ENCODE data around the gene CCDC195. TPM values are rescaled to one million over a fixed set of nuclear protein-coding genes. Genes with fewer than 3 reads are reported as not detected.

The CCDC195 gene
- total RNA-seq, 2 experiments from 2014 or later = not detected

GRCh38 chr2:224722250-224722649, 6.1 kb upstream of the CCDC195 start:
- ATAC-seq (no peak), DNase-seq (no peak)
- Mint-ChIP-seq H3K4me3 (no peak overlapping the region), H3K4me1 (ENCODE audit: low read depth) (no peaks in the 10 kb centered on the region), H3K36me3 (ENCODE audit: low read depth) (no peaks in the 10 kb centered on the region), H3K27ac (no peak overlapping the region), H3K9me3 (no peaks in the 10 kb centered on the region), H3K27me3 (no peaks in the 10 kb centered on the region)
- TF ChIP-seq CTCF (IDR thresholded peaks at IDR 0.05) = no peak
- ChIA-PET POLR2A (no interaction called here), CTCF (no interaction called here)
- intact Hi-C loops (cut with micrococcal nuclease) = no loop called here

- TF ChIP-seq CTCF (IDR thresholded peaks at IDR 0.05) = no peak
- intact Hi-C loops (cut with micrococcal nuclease) = no loop called here
- H3K27me3 Mint-ChIP-seq = peaks cover 2% of the 10 kb centered on the region
- ChIA-PET CTCF (no interaction called here), POLR2A (no interaction called here)
- ATAC-seq = no peak
- H3K36me3 Mint-ChIP-seq (ENCODE audit: low read depth) = no peaks in the 10 kb centered on the region
- H3K4me1 Mint-ChIP-seq (ENCODE audit: low read depth) = no peaks in the 10 kb centered on the region
- H3K27ac Mint-ChIP-seq = no peak overlapping the region
- no peak for DNase-seq
- no peak overlapping the region for H3K4me3 Mint-ChIP-seq
- H3K9me3 Mint-ChIP-seq = no peaks in the 10 kb centered on the region
These were observed 756 bp upstream of the CCDC195 start for GRCh38 chr2:224716921-224717320.

GRCh38 chr2:224711859-224712665, 4.1 kb downstream of the CCDC195 start:
- DNase-seq (no peak), ATAC-seq (no peak)
- no peaks in the 10 kb centered on the region for H3K4me1 Mint-ChIP-seq (ENCODE audit: low read depth)
- no peak overlapping the region for H3K27ac Mint-ChIP-seq
- H3K9me3 Mint-ChIP-seq = no peaks in the 10 kb centered on the region
- no peak for TF ChIP-seq CTCF (IDR thresholded peaks at IDR 0.05)
- intact Hi-C loops (cut with micrococcal nuclease) = no loop called here
- peaks cover 12% of the 10 kb centered on the region for H3K27me3 Mint-ChIP-seq
- POLR2A ChIA-PET = no interaction called here
- H3K4me3 Mint-ChIP-seq = no peak overlapping the region
- H3K36me3 Mint-ChIP-seq (ENCODE audit: low read depth) = no peaks in the 10 kb centered on the region
- CTCF ChIA-PET = no interaction called here

GRCh38 chr2:224711381-224711780, 4.8 kb downstream of the CCDC195 start:
- intact Hi-C loops (cut with micrococcal nuclease) = no loop called here
- CTCF ChIA-PET = no interaction called here

More at GRCh38 chr2:224711381-224711780, 4.8 kb downstream of the CCDC195 start:
- Mint-ChIP-seq H3K36me3 (ENCODE audit: low read depth) (no peaks in the 10 kb centered on the region), H3K27me3 (peaks cover 12% of the 10 kb centered on the region), H3K4me1 (ENCODE audit: low read depth) (no peaks in the 10 kb centered on the region), H3K9me3 (no peaks in the 10 kb centered on the region), H3K27ac (no peak overlapping the region), H3K4me3 (no peak overlapping the region)
- ATAC-seq (no peak), DNase-seq (no peak)
- no peak for TF ChIP-seq CTCF (IDR thresholded peaks at IDR 0.05)
- POLR2A ChIA-PET = no interaction called here

Data from activated CD8-positive, alpha-beta T cell treated with anti-CD3 and anti-CD28 coated beads for 36 hours (primary cell).